GM19324 (cell line): ENCODE results near the gene ADORA2A.
A peak's percentile ranks its signal among the peaks of the same experiment; 100 is the strongest.

ENCODE experiments used
- ATAC-seq: cut with Tn5 transposase; IDR thresholded peaks from one replicate; pipeline ENCODE4 v1.9.1; 2021; ENCODE audit warnings: mild to moderate bottlenecking, moderate library complexity; ENCODE audit not compliant: unreplicated experiment, low FRiP score

ADORA2A gene

DNA sequence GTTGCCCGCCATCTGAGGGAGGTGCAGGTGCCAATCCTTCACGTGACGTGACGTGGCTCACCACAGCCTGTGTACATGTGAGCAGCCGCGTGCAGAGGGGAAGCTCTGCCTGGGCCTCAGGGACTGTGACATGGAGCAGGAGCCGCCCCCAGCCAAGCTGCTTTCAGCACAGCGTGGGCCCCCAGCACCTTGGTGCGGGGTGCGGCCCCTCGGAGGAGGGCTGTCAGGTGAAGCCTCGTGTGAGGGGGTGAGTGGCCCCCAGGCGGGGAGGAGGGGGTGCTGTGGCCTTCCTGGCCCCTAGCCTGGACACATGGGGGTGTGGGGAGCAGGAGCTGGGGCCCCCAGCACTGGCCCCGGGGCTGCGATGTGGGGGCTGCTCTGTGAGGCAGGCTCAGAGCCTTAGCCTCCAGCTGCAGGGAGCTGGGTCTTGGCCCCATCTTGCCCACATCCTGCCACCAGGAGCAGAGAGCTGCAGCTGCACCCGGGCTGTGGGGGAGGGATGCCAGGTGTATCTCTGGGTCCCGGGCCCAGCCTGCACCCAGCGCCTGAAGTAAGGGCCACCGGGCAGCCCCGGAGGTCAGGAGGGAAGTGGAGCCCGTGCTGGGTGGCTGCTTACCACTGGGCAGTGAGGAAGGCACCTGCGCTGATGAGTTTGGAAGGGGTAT, at the start of gene ADORA2A:
ADORA2A (plus strand) TSS at position 100 of the 665 bp plus-strand sequence. CDS start 5,806 bp downstream, outside the sequence.
- peak; percentile 59 for ATAC-seq

DNA sequence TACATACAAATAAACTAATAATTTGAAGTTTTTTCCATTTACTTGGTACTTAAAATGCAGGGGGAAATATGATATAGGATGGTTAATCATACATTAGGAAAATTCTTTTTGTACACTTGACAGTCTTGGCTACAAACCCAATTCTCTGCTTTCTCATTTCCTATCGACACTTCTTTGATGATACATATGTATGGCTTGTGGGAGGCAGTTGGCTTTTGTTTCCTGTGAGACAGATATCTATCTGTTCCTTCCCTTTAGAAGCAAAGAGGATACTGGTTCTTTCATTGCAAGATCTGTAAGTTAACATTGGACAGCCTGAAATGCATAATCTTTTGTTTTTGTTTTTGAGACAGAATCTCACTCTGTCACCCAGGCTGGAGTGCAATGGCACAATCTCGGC, 47.9 kb upstream of the ADORA2A start:
- no peak for ATAC-seq

DNA sequence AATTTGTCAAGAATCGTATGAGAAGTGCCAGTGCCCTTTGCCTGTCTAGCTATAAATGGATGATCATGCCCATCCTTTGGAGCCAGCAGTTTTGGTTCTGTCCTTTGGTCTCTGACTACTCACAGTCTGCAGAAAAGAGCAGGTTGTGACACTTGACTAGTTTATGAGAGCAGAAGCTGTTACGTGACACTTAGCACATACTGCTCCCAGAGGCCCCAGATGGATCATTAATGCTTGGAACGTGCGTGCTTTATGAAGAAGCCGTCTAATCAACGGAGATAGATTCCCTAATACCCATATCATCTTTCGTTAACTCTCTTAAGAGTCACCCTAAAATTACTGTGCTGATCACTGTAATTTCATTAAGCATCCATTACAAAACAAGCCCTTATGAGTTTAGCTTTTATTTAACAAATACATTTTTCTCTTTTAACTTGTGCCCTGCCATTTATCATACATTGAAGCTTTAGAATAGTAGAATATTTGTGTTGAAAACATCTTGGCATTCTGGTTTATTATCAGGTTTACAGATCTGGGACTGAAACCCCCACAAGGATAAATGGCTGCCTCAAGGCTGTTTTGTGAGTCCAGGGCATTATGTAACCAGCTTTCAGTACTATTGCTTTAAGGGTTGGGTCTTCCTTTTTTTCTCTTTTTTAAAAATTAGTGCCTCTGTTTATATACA, 47.0 kb upstream of the ADORA2A start:
- ATAC-seq = no peak

DNA sequence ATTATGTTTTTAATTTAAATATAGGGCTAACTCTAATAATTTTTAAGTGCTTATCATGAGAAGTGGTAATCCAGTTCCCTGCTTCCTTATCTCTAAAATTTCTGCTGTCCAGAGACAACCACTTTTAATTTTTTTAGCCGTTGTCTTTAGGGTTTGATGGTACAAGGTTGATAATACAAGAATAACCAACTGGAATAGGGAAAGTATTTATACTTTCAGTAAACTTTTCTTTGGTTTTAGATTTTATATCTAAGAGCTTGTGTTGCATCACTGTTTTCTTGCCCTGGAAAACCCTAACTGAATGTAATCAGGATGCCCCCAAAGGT, 46.5 kb upstream of the ADORA2A start:
- ATAC-seq = no peak

DNA sequence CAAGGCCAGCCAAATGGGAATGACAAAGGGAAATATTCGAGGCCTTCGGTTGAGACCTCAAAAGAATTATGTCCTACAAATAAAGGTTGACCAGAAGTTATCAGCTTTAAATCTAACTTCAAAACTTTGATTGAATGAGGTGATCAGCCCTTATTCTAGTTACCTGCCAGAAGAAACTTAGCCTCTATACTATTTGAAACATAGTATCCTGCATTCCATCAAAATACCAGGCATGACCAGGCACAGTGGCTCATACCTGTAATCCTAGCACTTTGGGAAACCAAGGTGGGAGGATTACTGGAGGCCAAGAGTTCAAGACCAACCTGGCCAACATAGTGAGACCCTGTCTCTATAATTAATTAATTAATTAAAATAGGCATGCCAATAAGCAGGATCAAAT, 44.3 kb upstream of the ADORA2A start:
- ATAC-seq = no peak

DNA sequence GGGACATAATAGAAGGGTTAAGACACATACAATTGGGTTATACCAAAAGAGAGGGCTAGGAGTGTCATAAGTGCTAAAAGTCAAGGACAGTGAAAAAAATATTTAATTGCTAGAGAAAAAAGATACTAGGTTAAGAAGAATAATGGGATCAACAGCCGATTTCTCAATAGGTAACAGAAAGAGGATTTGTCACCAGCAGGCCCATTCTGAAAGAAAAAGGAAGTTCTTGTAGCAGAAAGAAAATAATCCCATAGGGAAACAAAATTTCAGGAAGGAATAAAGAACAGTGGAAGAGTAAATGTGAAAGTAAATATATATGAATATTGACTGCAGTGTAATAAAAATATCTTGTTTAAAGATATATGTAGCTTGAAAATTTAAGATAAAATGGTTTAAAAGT, 43.3 kb upstream of the ADORA2A start:
- ATAC-seq = no peak

DNA sequence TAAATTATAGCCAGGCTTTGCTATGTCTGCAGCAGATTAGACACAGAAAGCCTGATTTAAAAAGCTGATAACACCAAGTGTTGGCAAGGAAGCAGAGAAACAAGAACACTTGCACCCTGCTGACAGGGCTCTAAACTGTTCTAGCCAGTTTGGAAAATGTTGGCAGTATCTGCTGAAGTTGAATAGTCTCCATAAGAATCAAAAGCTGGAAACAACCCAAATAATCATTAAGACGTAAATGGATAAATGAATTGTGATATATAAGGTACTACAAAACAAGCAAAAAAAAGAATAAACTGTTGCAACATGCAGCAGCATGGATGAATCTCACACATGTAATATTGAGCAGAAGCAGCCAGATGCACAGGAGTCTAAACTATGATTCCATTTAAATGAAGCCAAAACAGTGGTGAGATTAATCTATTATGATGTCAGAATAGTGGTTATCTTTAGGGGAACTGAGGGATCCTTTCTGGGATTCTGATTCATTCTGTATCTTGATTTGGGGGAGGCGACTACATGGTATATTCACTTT, 40.4 kb upstream of the ADORA2A start:
- no peak for ATAC-seq

DNA sequence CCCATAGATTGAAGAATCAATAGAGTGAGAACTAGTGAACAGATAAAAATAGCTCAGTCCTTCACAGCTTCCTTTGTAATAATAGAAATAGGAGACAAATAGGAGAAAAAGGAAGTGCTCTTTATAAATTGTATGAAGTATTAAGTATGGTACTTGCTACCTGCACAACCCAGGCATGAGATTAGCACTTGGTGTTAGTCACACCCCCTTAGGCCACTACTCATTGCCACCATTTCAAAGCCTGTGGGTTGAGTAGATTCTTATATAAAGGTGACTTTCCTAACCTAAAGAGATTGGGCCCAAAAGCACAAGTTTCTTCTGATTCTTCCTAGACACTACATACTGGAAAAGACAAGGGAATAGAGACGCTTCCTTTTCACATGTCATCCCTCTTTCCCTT, 37.7 kb upstream of the ADORA2A start:
- no peak for ATAC-seq

DNA sequence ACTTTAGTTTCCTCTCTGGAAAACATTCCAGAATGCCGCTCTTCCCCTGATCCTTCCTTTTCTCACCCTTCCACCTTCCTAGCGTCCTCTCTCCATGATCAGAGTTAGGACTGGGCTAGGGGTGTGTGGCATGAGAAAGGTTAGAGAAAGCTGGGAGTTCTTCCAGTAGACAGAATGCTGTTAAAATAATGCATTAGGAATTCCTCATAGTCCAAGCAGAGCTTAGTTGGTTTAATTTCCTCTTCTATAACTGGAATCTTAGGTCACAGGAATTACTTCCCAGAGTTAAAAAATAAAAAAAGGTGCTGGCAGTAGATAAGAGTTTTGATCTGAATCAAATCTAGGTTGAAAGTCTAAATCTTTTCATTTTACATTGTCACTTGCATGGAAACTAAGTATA, 37.2 kb upstream of the ADORA2A start:
- no peak for ATAC-seq

DNA sequence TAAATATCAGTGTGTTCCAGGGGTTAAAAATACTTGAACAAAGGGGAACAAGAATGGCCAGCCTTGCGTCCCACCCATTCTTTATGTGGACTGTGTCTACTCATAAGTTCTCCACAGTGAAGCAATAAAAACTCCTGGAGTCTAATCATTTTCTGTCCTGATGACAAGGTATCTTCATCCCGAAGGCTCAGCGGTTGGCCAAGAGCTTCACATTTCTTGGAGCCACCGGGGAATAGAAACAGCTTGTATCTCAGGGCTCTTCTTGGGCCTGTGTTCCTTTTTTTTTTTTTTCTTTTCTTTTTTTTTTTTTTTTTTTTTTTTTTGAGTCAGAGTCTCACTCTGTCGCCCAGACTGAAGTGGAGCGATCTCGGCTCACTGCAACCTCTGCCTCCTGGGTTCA, 36.8 kb upstream of the ADORA2A start:
- no peak for ATAC-seq

DNA sequence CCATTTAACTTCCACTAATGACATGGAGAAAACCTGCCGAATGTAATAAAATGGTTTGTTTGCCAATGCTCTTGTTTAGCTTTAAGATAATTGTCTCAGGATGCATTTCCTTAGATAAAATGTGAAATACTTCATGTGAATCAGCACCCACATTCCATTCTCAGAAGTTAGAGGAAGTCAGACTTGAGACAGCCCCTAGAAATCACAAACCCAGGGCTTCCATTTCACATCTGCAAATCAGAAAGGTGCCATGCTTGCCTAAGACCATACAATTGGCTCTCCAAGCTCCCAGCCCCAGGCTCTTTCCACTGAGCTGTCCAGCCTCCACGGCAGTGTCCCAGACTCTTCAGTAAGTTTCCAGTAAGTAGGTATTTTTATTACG, 35.6 kb upstream of the ADORA2A start:
- no peak for ATAC-seq

DNA sequence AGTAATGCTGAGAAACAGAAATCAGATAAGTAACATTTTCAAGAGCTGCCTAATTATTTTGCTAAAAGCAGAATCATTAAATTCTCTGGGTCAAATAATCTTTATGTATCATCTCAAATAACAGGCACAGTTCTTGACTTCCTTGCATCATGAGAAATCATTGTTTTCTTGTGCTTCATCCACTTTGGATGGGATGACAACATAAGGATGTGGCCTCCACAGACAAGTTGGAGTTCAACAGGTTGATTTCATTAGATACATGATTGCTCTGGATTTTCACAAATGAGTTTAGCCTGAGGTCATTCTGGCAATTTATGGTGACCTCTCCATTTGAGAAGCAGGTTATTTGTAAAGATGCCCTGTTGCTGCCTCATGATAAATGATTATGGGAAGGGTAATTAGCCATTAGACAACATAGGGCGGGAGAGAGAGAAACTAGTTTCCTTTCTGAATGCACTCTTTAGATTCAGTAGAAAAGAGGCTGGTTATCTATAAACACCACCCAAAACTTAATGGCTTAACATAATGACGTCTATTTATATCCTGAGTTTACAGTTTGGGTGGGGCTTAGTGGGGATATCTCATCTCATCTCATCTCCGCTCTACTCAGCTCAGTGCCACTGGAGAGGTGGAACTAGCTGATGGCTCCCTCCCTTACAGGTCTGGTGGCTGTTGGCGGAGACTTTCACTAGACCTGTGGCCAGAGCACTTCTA, 35.0 kb upstream of the ADORA2A start:
- no peak for ATAC-seq

DNA sequence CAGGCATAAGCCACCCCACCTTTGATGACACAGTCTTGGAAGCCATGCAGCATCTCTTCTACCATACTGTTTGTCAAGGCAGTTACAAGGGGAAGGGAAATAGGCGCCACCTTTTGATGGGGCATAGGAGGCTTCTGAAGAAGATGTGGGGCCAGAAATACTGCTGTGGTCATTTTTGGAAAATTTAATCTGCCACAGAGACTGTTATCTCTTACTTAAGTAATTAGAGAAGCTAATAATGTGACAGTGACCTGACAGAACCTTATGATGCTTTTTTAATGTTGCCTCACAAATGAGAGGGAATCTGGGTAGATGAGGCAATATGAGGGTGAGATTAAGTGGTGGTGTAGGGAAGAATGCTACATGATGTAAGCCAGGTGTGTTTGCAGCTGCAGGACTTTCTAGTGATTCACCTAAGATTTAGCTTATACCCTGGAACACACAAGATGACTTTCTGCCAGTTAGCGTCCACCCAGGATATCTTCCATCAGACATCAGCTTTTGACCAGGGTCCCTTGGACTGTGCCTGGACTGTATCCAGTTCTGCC, 34.3 kb upstream of the ADORA2A start:
- no peak for ATAC-seq

DNA sequence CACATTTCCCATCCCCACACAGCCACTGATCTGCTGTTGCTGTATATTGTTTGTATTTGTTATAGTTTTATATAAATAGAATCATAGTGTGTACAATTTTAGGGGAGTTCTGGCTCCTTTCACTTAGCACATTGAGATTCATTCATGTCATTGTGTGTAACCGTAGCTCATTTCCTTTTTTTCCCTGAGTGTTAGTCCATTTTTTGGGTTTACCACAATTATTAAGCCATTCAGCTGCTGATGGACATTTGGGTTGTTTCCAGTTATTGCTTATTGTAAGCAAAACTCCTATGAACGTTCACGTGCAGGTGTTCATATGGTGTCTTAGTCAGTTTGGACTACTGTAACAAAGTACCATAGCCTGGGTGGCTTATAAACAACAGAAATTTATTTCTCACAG, 33.6 kb upstream of the ADORA2A start:
- no peak for ATAC-seq

DNA sequence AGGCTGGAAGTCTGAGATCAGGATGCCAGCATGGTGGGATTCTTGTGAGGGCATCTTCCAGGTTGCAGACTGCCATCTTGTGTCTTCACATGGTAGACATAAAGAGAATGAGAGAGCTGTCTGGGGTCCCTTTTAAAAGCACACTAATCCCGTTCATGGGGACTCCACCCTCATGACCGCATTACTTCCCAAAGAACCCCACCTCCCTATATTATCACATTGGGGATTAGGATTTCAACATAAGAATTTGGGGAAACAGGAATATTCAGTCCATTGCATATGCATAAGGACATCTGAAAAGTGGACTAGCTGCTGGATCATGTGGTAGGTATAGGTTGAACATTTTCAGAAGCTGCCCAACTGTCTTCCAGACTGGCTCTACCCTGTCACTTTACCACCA, 33.1 kb upstream of the ADORA2A start:
- no peak for ATAC-seq

DNA sequence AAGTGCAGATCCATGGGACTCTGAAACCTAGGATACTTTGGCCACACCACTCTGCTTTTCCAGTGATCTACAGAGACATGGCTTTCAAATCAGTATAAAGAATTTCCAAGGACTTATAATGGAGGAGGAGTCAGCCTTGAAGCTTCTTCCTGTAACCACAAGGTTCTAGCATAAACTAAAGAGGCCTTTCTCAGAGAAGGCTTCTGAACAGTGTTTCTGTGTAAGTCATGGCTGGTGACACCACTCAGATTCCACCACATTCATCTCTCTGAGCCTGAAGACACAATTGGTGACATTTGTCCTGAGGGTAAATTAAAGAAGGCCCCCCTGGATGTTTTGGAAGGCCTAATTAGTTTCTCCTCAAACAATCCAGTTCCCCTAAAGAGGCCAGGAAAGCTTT, 29.0 kb upstream of the ADORA2A start:
- ATAC-seq = no peak

DNA sequence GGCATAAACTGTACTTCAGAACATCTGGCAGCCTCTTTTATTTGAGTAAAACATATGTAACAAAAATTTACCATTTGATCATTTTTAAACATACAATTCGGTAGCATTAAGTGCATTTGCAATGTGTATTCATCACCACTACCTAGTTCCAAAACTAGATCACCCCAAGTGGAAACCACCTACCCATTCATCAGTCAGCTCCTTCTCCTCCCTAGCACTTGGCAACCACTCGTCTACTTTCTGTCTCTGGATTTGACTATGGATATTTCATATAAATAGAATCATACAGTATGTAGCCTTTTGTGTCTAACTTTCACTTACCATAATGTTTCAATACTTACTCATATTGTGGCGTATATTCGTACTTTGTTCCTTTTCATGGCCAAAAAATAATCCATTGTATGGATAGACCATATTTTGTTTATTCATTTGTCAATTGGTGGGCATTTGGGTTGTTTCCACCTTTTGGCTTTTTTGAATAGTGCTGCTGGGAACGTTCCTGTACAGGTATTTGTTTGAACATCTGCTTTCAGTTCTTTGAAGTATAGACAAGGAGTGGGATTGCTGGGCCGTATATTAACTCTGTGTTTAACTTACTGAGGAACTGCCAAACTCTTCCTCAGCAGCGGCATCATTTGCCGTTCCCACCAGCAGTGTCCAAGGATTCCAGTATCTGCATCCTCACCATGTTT, 27.2 kb upstream of the ADORA2A start:
- ATAC-seq = peak; percentile 30

DNA sequence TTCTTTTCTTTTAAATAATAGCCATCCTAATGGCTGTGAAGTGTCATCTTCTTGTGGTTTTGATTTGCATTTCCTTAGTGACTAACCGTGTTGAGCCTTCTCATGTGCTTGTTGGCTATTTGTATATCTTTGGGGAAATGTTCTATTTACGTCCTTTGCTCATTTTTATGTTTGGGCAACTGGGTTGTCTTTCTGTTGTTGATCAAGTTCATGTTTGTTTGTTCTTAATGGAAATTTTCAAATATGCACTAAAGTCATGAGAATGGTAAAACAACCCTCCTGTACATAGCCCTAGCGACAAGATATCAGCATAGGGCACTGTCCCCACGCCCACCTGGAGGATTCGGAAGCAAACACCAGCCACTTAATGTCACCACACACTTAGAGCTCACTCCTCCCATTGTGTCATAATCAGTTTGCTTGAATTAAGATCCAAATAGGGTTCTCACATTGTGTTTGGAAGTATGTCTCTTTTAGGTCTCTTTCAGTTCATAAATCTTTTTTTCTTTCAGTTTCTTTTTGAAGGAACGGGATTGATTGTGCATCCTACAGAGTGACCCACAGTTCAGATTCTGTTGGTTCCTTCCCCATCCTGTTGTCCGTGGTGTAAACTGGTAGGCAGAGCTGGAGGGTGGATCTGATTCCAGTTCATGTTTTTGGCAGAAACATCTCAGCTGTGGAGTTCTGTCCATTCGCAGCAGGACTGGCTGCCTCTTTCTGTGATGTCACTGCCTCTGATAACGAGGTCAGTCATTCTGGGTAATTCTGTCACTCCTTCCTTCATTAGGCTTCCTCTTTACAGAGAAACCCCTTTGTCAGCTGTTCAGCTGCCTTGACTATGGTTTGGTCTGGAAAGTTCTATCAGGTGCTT, 26.4 kb upstream of the ADORA2A start:
- peak; percentile 39 for ATAC-seq

DNA sequence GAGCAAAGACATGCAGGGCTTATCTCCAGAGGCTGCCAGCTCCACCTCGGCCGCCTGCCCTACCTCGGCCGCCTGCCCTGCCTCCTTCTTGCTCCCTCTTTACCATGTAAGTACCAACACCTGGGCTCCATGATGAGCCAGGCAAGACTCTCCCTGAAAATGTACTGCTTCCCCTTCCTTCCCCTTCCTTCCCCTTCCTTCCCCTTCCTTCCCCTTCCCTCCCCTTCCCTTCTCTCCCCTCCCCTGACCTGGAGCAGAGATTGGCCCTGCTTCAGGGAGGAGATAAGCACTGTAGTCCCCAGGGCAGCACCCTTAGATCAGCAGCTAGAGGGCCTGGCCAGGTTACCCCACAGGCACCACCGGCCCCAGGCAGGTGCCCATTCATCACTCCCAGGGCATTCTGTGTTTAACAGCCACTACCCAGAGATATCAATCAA, 25.4 kb upstream of the ADORA2A start:
- ATAC-seq = no peak
